Esophagus squamous epithelium (tissue), 4 donors: ENCODE measurements around the gene BRD7.

Experiments used
- POLR2A ChIP-seq, 4 donors: fragments of 450-650 bp; IDR thresholded peaks; one replicate each; pipeline ENCODE4 v1.6.1; 2017; ENCODE audit warnings: antibody characterized with exemption in 4 of 4, mild to moderate bottlenecking in 4 of 4, moderate library complexity in 3 of 4
- TF ChIP-seq, protein P1 (sequence below), 6 experiments: fragments of 450-650 bp in 4 of 6; fragments of 200-600 bp in 2 of 6; sonication (generic) in 2 of 6; IDR thresholded peaks; one replicate each; pipeline ENCODE4 v1.5.1; 2016 to 2019; ENCODE audit warnings: antibody characterized with exemption in 6 of 6, mild to moderate bottlenecking in 4 of 6, moderate library complexity in 4 of 6

DNA sequence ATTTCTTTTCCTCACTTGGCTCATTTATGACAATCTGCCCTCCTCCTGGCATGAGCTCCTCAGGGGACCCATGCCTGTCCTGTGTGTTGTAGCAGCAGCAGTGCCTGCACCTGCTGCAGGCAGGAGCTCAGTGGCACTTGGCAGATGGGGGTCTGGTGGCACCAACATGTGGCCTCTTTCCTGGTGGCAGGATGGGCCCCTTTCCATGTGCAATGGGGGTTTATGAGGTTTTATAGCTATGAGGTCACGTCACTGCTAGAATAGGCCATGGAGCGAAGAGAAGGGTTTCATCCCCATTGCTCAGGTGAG, 95.5 kb downstream of the BRD7 start:
- TF ChIP-seq, protein P1, sequence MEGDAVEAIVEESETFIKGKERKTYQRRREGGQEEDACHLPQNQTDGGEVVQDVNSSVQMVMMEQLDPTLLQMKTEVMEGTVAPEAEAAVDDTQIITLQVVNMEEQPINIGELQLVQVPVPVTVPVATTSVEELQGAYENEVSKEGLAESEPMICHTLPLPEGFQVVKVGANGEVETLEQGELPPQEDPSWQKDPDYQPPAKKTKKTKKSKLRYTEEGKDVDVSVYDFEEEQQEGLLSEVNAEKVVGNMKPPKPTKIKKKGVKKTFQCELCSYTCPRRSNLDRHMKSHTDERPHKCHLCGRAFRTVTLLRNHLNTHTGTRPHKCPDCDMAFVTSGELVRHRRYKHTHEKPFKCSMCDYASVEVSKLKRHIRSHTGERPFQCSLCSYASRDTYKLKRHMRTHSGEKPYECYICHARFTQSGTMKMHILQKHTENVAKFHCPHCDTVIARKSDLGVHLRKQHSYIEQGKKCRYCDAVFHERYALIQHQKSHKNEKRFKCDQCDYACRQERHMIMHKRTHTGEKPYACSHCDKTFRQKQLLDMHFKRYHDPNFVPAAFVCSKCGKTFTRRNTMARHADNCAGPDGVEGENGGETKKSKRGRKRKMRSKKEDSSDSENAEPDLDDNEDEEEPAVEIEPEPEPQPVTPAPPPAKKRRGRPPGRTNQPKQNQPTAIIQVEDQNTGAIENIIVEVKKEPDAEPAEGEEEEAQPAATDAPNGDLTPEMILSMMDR (IDR thresholded peaks at IDR 0.05): no peak
- no peak for TF ChIP-seq POLR2A (IDR thresholded peaks at IDR 0.05)
